SK-N-SH treated with all-trans-retinoic acid at 6 μM for 48 hours (cell line): Measurements from ENCODE around the gene RREB1.

Experiments used
- GLIS3 ChIP-seq: fragments of 250-450 bp; sonication (Bioruptor Pico); IDR thresholded peaks from 2 replicates; pipeline ENCODE4 v1.5.0; 2020; ENCODE audit warnings: mild to moderate bottlenecking, moderate library complexity
- OSR1 ChIP-seq: fragments of 250-450 bp; sonication (Bioruptor Pico); IDR thresholded peaks from 2 replicates; pipeline ENCODE4 v1.8.0; 2022; ENCODE audit warnings: moderate library complexity, mild to moderate bottlenecking, inconsistent platforms
- ZFP30 ChIP-seq: fragments of 450-650 bp; formaldehyde crosslinking; IDR thresholded peaks from 2 replicates; pipeline ENCODE4 v1.5.0; 2022; ENCODE audit warnings: mild to moderate bottlenecking, moderate library complexity

- no peak for TF ChIP-seq GLIS3 (CRISPR knock-in tag)
- no peak for TF ChIP-seq ZFP30 (CRISPR knock-in tag)
- TF ChIP-seq OSR1: no peak
Observed at GRCh38 chr6:7170117-7170732, 62.5 kb downstream of the RREB1 start.
